K562 (cell line): ENCODE measurements around the gene NRF1. TPM values are rescaled to one million over a fixed set of nuclear protein-coding genes. Genes with fewer than 3 reads are reported as not detected.
A peak's percentile ranks its signal among the peaks of the same experiment; 100 is the strongest.

Experiments used
- CCAR2 ChIP-seq: fragments of 200-400 bp; formaldehyde crosslinking; IDR thresholded peaks from 2 replicates; pipeline ENCODE4 v1.6.1; 2017; ENCODE audit warnings: mild to moderate bottlenecking, low read depth, low read length
- DMBX1 ChIP-seq: fragments of 250-450 bp; sonication (Bioruptor Pico); IDR thresholded peaks from 2 replicates; pipeline ENCODE4 v1.8.0; 2022; ENCODE audit warnings: inconsistent platforms, mild to moderate bottlenecking, moderate library complexity, borderline replicate concordance
- HOMEZ ChIP-seq: fragments of 250-450 bp; sonication (Bioruptor Pico); IDR thresholded peaks from 2 replicates; pipeline ENCODE4 v1.4.0; 2020; ENCODE audit warnings: mild to moderate bottlenecking, moderate library complexity
- KLF13 ChIP-seq: fragments of 450-650 bp; IDR thresholded peaks from 2 replicates; pipeline ENCODE4 v1.6.1; 2016; ENCODE audit warnings: missing genetic modification characterization, low read depth, mild to moderate bottlenecking, missing compliant biosample characterization, moderate library complexity, borderline replicate concordance
- NCOA1 ChIP-seq: fragments of 450-650 bp; IDR thresholded peaks from 2 replicates; pipeline ENCODE4 v1.6.1; 2016; ENCODE audit warnings: low read depth
- NR2C2 ChIP-seq, 2 experiments: fragments of 200-800 bp in 1 of 2; sonication (Bioruptor generic) in 1 of 2; sonication (generic) in 1 of 2; formaldehyde crosslinking in 1 of 2; IDR thresholded peaks; 2 replicates each; pipeline versions ENCODE4 v1.6.1 to v1.8.0; 2016 to 2022; ENCODE audit warnings: mild to moderate bottlenecking in 1 of 2, missing compliant biosample characterization in 1 of 2, missing genetic modification characterization in 1 of 2, missing genetic modification reagents in 1 of 2
- POLR2AphosphoS5 ChIP-seq: IDR thresholded peaks from 2 replicates; pipeline ENCODE4 v1.6.1; 2011; ENCODE audit warnings: mild to moderate bottlenecking, low read depth, low read length, moderate library complexity; ENCODE audit not compliant: control insufficient read depth, insufficient read depth
- PYGO2 ChIP-seq: fragments of 450-650 bp; IDR thresholded peaks from 2 replicates; pipeline ENCODE4 v1.6.1; 2016; ENCODE audit warnings: mild to moderate bottlenecking, missing genetic modification characterization, moderate library complexity, missing compliant biosample characterization
- RHOXF2B ChIP-seq: fragments of 250-450 bp; sonication (Bioruptor Pico); conservative IDR thresholded peaks from 2 replicates; pipeline ENCODE4 v1.5.1; 2021
- SAFB ChIP-seq: fragments of 200-400 bp; formaldehyde crosslinking; IDR thresholded peaks from 2 replicates; pipeline ENCODE4 v1.6.1; 2017; ENCODE audit warnings: low read depth, low read length, borderline replicate concordance
- SETDB1 ChIP-seq: IDR thresholded peaks from one replicate; pipeline ENCODE4 v1.6.1; 2012; ENCODE audit warnings: low read length, control low read depth, inconsistent platforms
- SNRNP70 ChIP-seq: fragments of 200-400 bp; formaldehyde crosslinking; optimal IDR thresholded peaks from 2 replicates; pipeline ENCODE3; 2017; ENCODE audit warnings: low read depth, low read length
- ZBTB2 ChIP-seq: fragments of 450-650 bp; IDR thresholded peaks from 2 replicates; pipeline ENCODE4 v1.6.1; 2016; ENCODE audit warnings: antibody characterized with exemption
- ZC3H11A ChIP-seq: IDR thresholded peaks from 2 replicates; pipeline ENCODE4 v1.6.1; 2012; ENCODE audit warnings: low read depth, low read length, improper control_type of control experiment
- ZEB2 ChIP-seq: fragments of 450-650 bp; IDR thresholded peaks from 2 replicates; pipeline ENCODE4 v1.6.1; 2016
- ZNF224 ChIP-seq: sonication (generic); formaldehyde crosslinking; IDR thresholded peaks from 2 replicates; pipeline ENCODE4 v1.8.0; 2022; ENCODE audit warnings: mild to moderate bottlenecking, missing genetic modification reagents
- ZNF507 ChIP-seq: conservative IDR thresholded peaks from 2 replicates; pipeline ENCODE4 v1.6.1; 2017; ENCODE audit warnings: missing genetic modification characterization, missing compliant biosample characterization
- ZNF707 ChIP-seq: fragments of 250-450 bp; sonication (Bioruptor Pico); conservative IDR thresholded peaks from 2 replicates; pipeline ENCODE4 v1.8.0; 2022; ENCODE audit warnings: inconsistent platforms, mild to moderate bottlenecking, moderate library complexity
- polyA plus RNA-seq, 8 experiments: library from polyadenylated mRNA; depleted of rRNA in 4 of 8; stranded (reverse) in 5 of 8; unstranded in 3 of 8; fragments of >200 nt; fragmentation: Nextera tagmentation in 2 of 8; fragmentation: Illumina TruSeq in 1 of 8; extraction: Ambion mirVana in 2 of 8; extraction: Trizol in 1 of 8; gene quantifications; 2 replicates each; pipeline versions ENCODE4 v1.2.1 to v1.2.3, GENCODE V29; 2011 to 2014; ENCODE audit warnings: inconsistent platforms in 1 of 8, missing spikeins in 1 of 8
- total RNA-seq, 7 experiments: library from RNA; depleted of rRNA in 6 of 7; stranded (reverse); fragments of >200 nt in 6 of 7; fragmentation: Illumina TruSeq in 2 of 7; extraction: Trizol in 2 of 7; gene quantifications; 2 replicates each; pipeline versions ENCODE4 v1.2.1 to v1.2.3, GENCODE V29; 2011 to 2021; ENCODE audit warnings: low replicate concordance in 1 of 7
- TF ChIP-seq, protein P1 (sequence below): fragments of 450-650 bp; IDR thresholded peaks from 2 replicates; pipeline ENCODE4 v1.6.1; 2017; ENCODE audit warnings: antibody characterized with exemption, mild to moderate bottlenecking

Gene NRF1
- total and polyA plus RNA-seq, 9 of the 15 experiments (the other 6 are each of a cell fraction or from before 2014, with no cell fraction given), result 8.6 to 28.8 (median 20.3) TPM

DNA sequence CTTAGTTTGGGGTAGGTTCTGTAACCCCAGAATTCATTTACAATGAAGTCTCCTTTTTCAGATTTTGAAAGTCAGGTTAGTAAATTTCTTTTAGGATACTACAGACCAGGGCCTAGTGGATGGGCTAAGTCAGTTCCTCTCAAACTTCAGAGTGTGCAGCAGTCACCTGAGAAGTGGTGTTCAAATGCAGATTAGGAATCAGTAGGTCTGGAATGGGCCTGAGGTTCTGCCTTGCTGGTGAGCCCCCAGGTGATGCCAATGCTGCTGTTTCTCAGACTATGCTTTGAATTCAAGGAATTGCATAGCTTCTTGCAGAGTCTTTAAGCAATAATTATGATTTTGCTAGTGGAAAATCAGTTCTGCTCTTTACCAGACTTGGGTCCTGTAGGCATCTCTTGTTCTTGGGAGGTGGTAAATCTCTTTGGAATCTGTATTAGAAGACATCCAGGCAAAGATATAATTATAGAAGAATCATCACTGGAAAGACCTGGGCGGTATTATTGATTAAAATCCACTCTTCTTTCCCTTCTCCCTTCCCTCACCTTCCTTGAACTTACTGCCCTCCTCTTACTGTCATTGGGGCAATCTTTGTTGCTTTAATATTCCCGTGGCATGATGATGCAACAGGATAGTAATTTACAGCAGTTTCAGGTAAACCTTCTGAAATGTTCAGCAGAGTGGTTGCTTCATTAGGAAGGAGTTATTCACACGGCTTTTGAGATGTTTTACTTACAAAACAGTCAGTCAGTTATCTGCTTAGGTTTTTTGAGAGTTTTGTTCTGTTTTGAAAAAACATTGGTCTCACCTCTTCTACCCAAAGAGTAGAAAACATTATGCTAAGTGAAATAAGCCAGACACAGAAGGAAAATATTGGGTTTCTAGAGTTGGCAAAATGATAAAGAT, 87.2 kb downstream of the NRF1 start (continued):
- TF ChIP-seq NR2C2 (CRISPR knock-in tag; IDR thresholded peaks at IDR 0.05) (no peak), NR2C2 (tag; IDR thresholded peaks at IDR 0.05) (peak; percentile 34; the same call in 1 of the 2 replicates), ZEB2 (peak; percentile 95), DMBX1 (peak; percentile 60; the same call in 1 of the 2 replicates), NCOA1 (no peak), RHOXF2B (CRISPR knock-in tag) (no peak), ZC3H11A (no peak), ZBTB2 (no peak), ZNF224 (CRISPR knock-in tag) (no peak), SAFB (no peak), POLR2AphosphoS5 (no peak), ZNF707 (CRISPR knock-in tag) (no peak), PYGO2 (tag) (no peak), SETDB1 (no peak), SNRNP70 (no peak), HOMEZ (CRISPR knock-in tag) (no peak), KLF13 (tag) (no peak), ZNF507 (tag) (no peak), CCAR2 (no peak)
- TF ChIP-seq, protein P1, sequence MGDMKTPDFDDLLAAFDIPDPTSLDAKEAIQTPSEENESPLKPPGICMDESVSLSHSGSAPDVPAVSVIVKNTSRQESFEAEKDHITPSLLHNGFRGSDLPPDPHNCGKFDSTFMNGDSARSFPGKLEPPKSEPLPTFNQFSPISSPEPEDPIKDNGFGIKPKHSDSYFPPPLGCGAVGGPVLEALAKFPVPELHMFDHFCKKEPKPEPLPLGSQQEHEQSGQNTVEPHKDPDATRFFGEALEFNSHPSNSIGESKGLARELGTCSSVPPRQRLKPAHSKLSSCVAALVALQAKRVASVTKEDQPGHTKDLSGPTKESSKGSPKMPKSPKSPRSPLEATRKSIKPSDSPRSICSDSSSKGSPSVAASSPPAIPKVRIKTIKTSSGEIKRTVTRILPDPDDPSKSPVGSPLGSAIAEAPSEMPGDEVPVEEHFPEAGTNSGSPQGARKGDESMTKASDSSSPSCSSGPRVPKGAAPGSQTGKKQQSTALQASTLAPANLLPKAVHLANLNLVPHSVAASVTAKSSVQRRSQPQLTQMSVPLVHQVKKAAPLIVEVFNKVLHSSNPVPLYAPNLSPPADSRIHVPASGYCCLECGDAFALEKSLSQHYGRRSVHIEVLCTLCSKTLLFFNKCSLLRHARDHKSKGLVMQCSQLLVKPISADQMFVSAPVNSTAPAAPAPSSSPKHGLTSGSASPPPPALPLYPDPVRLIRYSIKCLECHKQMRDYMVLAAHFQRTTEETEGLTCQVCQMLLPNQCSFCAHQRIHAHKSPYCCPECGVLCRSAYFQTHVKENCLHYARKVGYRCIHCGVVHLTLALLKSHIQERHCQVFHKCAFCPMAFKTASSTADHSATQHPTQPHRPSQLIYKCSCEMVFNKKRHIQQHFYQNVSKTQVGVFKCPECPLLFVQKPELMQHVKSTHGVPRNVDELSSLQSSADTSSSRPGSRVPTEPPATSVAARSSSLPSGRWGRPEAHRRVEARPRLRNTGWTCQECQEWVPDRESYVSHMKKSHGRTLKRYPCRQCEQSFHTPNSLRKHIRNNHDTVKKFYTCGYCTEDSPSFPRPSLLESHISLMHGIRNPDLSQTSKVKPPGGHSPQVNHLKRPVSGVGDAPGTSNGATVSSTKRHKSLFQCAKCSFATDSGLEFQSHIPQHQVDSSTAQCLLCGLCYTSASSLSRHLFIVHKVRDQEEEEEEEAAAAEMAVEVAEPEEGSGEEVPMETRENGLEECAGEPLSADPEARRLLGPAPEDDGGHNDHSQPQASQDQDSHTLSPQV, result peak; percentile 73; the same call in 1 of the 2 replicates
